RPMI8226 (cell line): ENCODE results near the gene TMEM74B.
A peak's percentile ranks its signal among the peaks of the same experiment; 100 is the strongest.
"Not testable (repeated sequence)": the region's sequence is repeated elsewhere in the genome, so short reads cannot be mapped to it uniquely, and the experiment has no call there.

ENCODE experiments used
- DNase-seq: peaks from one replicate; pipeline ENCODE4 v3.0.0-alpha.2; 2015

TMEM74B gene

DNA sequence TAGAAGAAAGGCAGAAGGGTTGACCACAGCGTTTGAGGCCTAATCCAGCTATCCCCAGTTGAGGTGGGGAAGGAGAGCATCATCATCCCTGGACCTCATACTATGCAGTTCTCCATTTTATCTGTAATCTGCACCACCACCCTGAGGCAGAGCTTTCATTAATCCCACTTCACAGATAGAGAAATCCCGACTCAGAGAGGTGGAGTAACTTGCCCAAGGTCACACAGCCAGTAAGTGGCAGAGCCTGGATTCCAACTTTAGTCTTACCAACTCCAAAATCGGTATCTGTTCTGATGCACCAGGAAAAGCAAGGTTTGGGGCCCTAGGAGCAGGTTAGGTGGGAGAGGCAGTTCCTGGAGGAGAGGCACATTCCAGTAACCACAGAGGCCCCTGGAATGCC is 6.7 kb downstream of the TMEM74B start:
- no peak for DNase-seq

DNA sequence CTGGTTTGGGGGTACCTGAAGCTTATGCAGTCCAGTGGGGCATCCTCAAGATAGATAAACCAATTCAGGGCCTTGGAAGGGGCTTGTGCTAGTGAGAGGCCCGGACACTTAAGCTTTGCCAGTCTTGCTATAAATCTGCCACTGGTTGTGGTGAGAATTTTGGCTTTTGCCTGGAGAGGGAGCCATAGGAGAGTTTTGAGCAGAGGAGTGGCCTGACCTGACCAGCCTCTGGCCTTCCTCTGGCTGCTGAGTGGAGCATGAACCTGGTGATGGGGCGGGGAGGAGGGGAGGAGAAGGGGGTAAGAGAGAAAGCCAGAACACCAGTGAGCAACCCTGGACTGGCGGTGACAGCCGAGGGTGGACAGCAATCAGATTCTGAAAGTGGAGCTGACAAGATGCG is 7.1 kb downstream of the TMEM74B start:
- peak; percentile 9 for DNase-seq

DNA sequence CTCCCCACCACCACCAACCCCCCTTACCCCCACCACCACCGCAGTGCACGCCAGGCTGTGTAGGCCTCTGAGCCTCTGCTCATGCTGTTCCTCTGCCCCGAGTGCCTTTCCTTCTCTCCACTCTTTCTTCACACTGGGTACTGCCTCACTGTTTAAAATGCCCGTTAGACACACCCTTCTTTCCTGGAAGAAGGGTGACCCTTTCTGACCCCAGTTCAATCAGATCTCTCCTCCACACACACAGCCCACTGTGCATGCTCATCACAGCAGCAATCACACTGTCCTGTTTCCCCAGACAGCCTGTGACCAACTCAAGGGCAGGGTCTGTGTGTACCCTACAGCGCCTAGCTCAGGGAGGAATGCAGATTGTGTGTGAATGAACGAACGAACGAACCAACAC is 10.0 kb downstream of the TMEM74B start:
- no peak for DNase-seq

DNA sequence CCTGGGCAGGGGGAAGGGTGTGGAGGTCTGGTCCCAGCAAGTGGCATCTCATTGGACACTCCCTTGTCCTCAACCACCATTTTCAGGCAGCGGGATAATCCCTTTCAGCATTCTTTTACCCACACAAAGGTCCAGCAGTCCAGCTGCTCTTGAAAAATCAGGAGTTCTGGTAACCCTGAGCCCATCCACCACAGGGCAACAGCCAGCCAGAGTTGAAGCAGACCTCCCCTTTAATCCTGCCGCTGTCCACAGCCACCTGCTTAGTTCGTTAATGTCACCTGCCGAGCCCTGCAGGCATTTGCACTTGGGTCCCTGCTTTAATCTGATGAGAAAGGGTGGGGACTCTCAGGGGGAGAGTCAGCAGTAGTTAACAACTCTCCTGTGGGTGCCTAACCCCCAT is 11.1 kb downstream of the TMEM74B start:
- DNase-seq, result no peak

DNA sequence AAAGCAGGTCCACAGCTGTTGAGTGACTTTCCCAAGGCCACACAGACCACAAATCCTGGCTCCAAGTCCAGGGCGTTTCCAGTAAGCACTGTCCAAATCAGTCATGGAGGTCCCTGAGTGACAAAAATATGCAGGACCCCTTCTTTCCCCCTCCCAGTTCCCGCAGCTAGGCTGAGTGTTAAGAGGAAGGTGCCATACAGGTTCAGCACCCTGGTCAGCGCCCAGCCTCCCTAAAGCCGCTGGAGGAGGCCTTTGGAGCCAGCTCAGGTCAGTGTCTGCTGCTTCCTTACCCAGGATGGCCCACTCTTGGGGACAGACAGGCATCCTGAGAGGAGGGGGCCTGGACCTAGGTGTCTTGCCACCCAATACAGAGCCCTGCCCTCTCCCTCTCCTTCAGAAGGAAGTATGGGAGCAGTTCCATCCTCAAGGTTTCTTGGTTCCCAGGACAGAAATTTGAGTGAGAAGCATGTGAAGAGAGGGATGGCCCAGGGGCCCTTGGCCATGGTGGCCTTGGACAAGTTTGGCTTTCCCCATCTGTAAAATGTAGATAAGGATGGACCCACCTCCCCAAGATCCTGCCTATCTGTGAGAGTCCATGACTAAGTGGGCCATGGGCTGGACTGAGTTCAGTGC is 13.2 kb downstream of the TMEM74B start:
- DNase-seq, result peak; percentile 33

DNA sequence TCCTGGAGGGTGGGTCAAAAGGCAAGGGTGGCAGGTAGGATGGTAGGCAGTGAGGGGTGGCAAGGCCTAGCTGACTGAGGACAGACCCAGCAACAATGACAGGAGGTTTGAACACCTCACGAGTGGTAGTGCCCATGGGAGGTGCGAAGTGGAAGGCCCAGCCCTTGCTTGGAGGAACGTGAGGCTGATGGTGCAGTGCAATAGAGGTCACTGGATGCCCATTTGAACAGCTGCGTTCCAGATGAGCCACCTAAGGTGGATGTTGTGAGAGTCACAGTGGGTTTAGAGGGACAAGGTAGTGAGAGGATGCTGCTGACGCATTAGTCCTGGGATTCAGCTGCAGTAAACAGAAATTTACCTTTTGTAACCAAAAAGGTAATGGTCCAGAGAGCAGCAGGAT is 15.6 kb downstream of the TMEM74B start:
- no peak for DNase-seq

DNA sequence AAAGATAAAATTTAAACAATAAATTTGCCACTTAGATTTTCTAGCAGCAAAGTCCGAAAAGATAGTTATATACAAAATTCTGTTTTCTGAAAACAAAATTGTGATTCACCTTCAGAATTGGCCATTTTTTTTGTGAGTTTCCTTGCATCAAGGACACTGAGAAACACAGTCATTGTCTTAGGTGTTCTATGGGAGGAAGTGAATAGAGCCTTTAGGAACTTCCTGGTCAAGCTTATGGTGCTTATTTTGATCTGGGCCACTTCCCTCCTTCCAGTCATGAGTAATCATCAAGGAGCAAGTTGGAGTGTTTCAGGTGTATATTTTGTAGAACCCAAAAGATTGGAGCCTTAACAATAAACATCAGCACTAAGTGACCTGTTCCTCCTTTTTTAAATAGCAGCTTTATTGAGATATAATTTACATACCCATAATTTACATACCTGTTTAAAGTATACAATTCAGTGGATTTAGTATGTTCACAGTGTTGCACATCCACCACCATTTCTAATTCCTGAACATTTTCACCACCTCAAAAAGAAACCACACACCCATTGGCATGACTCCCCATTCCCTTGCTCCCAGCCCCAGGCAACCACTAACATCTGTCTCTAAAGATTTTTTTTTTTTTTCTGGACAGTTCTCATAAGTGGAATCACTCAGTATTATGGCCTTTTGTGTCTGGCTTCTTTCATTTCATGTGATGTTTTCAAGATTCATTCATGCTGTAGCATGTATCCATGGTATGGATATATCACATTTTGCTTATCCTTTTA is 17.6 kb downstream of the TMEM74B start:
- no peak for DNase-seq

DNA sequence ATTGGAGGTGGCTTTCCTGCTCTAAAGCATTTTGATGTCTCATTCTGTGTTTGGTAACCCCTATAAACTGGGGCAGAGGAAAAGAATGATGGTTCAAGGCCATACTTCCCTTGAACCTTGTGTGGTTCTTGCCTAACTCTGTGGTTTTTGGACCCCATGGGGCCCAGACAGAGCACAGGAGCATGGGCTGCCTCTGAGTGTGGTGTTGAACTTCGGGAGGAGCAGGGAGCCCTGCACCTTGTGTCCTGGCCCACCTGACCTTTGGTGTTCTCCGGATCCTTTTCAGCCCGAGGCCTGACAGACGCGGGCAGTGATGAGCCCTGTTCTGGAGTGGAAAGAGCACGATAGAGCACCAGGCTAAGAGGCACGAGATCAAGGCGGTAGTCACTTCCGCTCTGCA is 18.8 kb downstream of the TMEM74B start:
- no peak for DNase-seq

DNA sequence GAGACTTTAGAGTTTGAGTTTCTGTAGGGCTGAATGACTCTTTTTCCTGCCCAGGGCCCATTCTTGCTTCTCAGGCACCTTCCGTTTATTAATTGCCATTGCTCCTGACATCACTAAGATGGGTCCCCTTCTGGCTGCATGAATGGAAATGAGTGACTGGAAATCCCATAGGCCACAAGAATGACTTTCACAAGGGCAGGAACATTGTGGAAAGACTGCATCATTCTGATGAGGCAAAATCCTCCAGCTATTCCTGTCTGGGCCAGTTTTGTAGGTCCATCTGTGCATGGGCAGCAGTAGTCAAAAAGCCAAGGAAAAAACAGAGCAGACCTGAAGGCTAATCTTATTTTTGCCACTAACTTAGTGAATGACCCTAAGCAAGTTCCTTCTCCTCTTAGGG is 19.3 kb downstream of the TMEM74B start:
- DNase-seq, result no peak

DNA sequence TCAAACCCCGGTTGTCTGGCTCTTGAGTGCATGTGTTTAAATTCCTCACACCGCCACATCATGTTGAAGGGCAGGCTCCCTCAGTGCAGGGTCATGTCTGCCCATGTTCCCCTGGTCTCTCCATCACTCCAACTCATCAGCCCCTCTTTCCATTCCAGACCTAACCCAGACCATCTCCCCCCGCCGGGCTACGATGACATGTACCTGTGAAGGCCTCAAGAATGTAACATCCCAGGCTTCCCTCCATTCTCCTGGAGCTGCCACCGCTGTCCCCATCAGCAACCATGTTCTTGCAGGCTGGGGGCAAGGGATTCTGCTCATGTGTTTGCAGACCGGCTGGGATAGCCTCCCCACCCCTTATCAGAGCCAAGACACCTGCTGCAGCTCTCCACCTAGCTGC is 19.9 kb downstream of the TMEM74B start:
- DNase-seq, result no peak

DNA sequence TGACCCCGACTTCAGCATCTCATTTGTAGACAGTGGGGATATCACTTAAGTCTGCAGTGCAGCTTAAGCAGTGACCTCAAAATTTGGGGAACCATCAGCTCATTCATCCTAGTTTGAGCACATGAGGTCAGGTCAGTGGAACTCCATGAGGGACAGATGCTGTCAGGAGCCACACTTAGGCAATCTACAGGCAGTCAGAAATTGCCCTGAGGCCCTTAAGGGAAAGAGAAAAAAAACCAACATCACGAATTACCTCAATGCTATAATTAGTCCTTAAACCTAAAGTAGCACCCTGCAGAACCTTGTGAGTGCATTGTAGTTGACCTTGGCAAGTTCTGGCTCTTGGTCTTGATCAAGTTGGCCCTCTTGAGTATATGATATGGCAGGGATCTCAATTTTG is 21.1 kb downstream of the TMEM74B start:
- DNase-seq, result no peak

DNA sequence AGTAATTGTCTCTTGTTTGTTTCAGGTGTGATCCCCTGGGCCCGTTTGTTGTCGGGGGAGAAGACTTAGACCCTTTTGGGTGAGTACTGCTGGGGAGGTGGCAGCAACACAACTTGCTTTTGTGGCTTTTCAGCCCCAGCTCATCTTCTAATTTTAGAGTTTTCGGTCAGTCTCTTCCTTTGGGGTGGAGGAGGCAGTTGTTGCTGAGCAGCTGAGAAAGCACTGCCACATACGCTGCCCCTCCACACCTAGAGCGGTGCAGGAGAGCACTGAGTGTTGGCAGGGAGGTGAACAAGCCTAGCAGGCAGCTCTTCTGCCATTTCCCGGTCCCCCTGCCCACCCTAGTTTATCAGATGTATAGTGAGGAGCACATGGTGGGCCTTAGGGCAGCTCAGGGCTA is 21.7 kb downstream of the TMEM74B start:
- DNase-seq, result no peak

DNA sequence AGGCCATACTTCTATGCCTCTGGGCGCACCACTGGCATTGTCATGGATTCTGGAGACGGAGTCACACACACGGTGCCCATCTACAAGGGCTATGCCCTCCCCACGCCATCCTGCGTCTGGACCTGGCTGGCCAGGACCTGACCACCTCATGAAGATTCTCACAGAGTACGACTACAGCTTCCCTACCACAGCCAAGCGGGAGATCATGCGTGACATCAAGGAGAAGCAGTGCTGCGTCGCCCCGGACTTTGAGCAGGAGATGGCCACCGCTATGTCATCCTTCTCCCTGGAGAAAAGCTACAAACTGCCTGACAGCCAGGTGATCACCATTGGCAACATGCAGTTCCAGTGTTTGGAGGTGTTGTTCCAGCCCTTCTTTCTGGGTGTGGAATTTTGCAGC is 23.8 kb downstream of the TMEM74B start:
- no peak for DNase-seq

DNA sequence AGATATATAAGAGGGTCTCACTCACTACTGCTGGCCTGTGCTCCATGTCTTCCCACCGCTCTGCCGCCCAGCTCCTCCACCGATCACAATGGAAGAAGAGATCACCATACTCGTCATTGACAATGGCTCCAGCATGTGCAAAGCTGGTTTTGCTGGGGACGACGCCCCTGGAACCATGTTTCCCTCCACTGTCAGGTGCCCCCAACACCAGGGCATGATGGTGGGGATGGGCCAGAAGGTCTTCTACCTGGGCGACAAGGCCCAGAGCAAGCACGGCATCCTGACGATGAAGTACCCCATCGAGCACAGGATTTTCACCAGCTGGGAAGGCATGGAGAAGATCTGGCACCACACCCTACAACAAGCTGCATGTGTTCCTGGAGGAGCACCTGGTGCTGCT is 24.3 kb downstream of the TMEM74B start:
- no peak for DNase-seq

DNA sequence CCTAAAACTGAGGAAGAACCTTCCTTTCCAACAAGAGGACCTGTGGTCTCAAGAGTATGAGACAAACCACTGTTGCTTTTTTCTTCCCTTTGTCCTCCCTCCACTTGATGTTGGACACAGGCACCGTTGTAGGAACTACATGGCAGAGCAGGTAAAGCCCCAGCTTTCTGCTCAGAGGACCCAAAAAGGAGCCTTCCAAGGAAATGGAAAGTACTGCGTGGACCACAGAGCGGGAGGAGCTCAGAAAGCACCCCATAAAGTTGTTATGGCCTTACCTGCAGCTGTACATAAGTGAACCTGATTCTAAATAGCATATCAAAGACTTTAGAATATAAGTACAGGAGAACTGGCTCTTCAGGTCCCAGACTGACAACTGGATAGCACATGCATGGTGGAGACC is 29.4 kb downstream of the TMEM74B start:
- DNase-seq, result no peak

DNA sequence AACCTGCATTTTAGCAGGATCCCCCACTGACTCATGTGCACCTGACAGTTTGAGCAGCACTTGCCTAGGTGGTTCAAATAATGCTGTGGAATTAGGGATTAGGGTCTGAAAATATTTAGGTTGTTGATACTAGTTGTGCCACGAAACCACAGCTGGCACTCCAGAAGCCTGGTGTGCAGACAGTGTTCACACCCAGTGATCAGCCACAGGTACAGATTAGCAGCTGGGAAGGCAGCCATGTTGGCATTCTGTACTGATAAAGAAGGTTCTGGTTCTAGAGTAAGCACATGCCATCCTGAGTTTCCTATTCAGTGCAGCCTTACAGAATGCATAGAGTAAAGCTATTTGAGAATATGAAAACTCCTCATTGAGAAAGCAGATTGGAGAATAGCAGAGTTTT is 30.1 kb downstream of the TMEM74B start:
- no peak for DNase-seq

DNA sequence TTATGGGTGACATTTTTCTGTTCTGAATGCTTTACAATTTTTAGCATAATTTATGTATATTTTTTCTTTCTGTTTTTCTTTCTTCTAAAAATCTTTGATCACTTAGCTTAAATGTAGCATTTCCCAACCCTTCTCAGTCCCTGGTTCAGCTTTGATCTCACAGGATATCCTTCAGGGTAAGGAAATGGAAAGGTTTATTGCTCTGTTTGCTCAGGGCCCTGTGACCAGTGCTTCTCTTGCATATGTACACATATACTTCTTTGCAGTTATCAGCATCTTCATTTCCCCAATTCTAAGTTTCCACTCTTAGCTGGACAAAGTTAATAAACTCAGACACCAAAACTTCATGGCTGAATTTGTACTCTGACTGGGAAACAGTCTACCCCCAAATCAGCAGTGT is 30.6 kb downstream of the TMEM74B start:
- DNase-seq, result no peak

DNA sequence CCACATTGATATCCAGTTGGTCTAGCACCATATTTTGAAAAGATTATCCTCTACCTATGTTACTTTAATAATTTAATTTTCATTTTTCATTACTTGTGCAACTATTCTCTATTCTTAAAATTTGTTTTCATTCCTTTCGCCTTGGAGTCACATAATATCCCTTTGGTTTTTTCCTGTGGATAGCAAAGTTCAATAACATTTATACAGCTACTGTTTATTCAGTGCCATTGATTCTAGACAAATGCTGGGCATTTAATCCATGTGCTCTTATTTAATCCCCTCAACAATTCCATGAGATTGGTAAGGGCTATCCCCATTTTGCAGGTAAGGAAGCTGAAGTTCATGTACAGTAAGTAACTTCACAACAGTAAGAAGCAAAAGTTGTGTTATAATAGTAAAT is 33.8 kb downstream of the TMEM74B start:
- no peak for DNase-seq

DNA sequence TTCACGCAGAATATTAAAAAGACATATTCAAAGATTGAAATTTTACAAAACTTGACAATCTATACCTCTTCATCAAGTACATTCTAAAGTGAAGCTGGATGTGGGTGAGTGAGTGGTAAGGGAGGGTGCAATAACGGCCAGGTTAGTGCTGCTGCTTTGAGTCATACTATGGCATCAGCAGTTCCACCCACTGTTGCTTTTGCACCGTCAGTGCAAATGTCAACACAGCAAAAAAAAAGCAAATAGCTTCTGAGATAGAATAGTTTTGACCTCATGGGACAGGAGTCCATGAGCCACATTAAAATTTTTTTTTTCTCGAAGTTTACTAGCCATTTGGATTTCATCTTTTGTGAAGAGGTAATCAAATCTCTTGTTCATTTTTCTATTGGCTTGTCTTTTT is 34.6 kb downstream of the TMEM74B start:
- peak; percentile 7 for DNase-seq

DNA sequence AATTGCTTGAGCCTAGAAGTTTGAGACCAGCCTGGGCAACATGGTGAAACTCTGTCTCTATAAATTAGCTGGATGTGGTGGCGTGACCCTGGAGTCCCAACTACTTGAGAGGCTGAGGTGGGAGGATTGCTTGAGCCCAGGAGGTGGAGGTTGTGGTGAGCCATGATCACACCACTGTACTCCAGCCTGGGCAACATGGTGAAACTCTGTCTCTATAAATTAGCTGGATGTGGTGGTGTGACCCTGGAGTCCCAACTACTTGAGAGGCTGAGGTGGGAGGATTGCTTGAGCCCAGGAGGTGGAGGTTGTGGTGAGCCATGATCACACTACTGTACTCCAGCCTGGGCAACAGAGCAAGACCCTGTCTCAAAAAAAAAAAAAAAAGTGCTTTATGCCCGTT is 35.0 kb downstream of the TMEM74B start:
- DNase-seq, result not testable (repeated sequence)

DNA sequence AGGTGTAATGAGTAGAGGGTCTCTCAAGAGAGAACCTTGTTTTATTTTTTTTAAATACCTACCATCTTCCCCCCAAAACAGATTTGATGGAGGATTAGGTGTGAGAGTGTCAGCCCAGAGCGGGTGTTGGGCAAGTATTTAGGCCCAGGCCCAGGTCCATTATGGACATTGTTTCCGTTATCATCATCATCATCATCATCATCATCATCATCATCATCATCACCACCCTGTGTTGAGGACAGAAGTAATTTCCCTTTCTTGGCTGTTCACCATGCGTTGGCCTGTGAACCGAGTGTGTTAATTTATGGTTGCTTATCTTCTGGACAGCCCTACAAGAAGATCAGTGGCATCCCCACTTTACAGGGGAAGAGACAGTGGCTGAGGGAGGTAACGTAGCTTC is 37.8 kb downstream of the TMEM74B start:
- DNase-seq, result no peak

DNA sequence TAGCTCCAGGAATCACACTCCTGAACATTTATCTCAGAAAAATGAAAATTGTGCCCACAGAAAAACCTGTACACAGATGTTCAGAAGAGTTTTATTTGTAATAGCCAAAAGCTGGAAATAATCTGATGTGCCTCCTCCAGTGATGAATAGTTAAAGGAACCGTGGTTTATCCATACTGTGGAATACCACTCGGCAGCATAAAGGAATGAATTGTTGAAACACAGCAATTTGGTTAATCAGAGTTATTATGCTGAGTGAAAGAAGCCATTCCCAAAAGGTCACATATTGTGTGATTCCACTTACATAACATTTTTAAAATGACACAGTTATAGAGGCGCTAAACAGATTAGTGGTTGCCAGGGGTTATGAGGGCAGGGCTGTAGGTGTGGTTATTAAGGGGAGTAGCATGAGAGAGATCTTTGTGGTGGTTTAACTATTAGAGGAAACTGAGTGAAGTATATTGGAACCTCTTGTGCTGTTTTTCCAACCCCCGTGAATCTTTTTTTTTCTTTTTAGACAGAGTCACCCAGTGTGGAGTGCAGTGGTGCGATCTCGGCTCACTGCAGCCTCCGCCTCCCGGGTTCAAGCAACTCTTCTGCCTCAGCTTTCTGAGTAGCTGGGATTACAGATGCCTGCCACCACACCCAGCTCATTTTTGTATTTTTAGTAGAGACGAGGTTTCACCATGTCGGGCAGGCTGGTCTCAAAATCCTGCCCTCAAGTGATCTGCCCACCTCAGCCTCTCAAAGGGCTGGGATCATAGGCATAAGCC is 40.2 kb downstream of the TMEM74B start:
- no peak for DNase-seq

DNA sequence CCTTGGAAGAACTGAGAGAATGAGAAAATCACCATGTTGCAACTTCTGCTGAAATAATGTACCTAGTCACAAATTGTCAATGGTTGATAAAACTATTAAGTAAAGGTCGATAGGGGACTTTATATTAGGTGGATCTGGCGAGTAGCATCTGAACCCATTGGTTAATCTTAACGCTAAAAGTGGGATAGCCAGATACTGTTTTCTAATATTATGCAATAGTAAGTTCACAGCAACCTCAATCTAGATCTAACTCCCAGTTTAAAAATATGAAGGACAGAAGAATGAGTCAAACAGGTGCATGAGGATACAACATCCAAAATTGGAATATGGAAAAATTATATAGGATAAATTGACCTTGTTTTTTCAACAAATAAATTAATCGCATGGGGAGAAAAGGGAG is 47.5 kb downstream of the TMEM74B start:
- no peak for DNase-seq

DNA sequence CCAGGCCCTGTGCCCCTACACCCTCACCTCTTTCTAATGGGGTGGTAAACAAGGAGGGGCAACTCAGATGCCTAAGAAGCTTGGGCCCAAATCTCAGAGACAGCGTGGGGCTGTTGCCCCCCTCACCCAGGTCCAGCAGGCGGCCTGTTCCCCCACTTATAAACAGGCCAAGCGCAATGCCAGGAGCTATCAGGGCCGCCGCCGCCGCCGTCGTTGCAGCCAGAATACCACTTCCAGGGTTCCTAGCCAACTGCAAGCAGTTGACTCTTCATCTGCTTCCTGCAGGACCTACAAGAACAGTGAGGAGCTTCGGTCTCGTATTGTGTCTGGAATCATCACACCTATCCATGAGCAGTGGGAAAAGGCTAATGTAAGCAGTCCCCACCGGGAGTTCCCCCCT is 49.9 kb downstream of the TMEM74B start:
- no peak for DNase-seq
